WI38 (cell line): ENCODE measurements around the gene NR1D2.

ENCODE experiments used
- H3K4me3 ChIP-seq: 2 replicates; pipeline ENCODE4 v1.5.1; 2011; ENCODE audit warnings: low read depth, mild to moderate bottlenecking, control low read depth, low read length
- TF ChIP-seq, protein P1 (sequence below): IDR thresholded peaks from 2 replicates; pipeline ENCODE4 v1.5.1; 2012; ENCODE audit warnings: low read depth, mild to moderate bottlenecking, control low read depth, low read length

Gene NR1D2

DNA sequence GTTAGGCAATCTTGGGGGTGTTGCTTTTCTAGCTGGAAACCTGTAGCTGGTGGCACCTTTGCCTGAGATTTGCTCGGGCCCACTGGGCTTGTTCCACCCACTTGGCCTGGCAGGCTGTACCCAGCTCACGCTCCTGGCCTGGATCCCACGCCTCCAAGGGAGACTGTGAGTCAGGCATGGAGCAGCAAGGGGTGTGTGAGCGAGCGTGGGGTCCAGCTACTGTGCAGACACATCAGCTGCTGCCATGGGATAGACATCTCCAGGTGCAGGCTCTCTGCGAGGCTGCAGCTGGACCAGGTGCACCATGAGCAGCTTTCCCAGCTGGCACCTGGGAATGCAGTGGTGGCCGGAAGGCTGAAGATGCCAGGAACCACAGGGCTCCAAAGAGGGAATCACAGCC is 36.0 kb downstream of the NR1D2 start:
- no peak overlapping the region for H3K4me3 ChIP-seq
- TF ChIP-seq, protein P1, sequence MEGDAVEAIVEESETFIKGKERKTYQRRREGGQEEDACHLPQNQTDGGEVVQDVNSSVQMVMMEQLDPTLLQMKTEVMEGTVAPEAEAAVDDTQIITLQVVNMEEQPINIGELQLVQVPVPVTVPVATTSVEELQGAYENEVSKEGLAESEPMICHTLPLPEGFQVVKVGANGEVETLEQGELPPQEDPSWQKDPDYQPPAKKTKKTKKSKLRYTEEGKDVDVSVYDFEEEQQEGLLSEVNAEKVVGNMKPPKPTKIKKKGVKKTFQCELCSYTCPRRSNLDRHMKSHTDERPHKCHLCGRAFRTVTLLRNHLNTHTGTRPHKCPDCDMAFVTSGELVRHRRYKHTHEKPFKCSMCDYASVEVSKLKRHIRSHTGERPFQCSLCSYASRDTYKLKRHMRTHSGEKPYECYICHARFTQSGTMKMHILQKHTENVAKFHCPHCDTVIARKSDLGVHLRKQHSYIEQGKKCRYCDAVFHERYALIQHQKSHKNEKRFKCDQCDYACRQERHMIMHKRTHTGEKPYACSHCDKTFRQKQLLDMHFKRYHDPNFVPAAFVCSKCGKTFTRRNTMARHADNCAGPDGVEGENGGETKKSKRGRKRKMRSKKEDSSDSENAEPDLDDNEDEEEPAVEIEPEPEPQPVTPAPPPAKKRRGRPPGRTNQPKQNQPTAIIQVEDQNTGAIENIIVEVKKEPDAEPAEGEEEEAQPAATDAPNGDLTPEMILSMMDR: no peak

DNA sequence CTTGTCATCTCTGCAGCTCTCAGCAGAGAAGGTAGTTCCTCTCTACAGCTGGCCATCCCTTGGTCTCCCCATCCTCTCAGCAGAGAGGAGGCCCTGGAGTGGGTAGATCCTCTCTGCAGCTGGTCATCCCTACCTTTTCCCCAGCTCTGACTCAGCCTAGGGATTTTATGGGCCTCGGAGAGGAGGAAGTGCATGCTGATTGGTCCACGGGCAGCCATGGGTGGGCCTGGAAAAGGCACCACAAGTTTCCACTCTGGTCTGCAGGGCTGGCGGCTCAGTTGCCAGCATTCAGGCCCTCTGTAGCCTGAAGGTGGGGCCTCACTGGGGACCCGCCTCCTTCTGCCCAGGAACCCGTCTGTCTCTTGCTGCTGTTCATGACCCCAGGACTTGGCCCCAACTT is 36.9 kb downstream of the NR1D2 start:
- no peak overlapping the region for H3K4me3 ChIP-seq
- TF ChIP-seq, protein P1: no peak

DNA sequence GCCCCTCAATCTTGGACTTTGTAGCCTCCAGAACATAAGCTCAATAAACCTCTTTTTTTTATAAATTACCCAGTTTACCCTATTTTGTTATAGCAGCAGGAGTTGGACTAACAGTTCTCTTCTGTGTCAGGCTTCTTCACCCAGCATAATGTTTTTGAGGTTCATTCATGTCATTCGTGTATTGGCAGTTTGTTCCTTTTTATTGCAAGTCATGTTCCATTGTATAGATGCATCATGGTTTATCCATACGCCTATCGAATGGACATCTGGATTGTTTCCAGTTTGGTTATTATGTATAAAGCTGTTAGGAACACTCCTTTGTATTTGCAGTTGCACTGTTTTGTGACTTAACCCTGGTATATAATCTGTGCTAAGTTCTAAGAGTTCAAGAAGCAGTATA is 39.8 kb downstream of the NR1D2 start:
- TF ChIP-seq, protein P1: no peak
- no peak overlapping the region for H3K4me3 ChIP-seq

DNA sequence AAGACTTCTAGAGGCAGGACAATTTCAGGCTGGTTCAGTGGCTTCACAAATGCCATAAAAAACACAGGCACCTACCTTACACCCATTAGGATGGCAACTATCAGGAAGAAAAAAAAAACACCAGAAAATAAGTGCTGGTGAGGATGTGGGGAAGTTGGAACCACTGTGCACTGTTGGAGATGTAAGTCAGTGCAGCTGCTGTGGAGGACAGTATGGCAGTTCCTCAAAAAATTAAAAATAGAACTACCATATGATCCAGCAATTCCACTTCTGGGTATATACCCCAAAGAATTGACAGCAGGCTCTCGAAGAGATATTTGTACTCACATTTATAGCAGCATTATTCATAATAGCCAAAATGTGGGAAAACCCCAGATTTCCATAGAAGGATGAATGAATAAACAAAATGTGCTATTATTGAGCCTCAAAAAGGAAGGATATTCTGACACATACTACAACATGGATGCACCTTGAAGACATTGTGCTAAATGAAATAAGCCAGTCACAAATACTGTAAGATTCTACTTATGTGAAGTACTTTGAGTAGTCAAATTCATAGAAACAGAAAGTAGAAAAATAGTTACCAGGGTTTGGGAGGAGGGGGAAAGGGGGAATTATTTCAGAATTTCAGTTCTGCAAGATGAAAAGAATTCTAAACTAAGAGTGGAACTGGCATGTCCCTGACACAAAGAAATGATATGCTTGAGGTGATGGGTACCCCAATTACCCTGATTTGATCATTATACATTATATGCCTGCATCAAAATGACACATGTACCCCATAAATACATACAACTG is 40.9 kb downstream of the NR1D2 start:
- TF ChIP-seq, protein P1: no peak
- H3K4me3 ChIP-seq: no peak overlapping the region

DNA sequence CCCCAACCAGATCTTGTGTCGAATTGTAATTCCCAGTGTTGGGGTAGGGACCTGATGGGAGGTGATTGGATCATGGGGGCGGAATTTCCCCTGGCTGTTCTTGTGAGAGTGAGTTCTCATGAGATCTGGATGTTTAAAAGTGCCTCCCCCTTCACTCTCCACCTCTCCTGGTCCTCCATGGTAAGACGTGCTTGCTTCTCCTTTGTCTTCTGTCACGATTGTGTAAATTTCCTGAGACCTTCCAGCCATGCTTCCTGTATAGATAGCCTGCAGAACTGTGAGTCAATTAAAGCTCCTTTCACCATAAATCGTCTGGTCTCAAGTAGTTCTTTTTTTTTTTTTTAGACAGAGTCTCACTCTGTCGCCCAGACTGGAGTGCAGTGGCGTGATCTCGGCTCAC is 42.3 kb downstream of the NR1D2 start:
- no peak overlapping the region for H3K4me3 ChIP-seq
- TF ChIP-seq, protein P1: no peak

DNA sequence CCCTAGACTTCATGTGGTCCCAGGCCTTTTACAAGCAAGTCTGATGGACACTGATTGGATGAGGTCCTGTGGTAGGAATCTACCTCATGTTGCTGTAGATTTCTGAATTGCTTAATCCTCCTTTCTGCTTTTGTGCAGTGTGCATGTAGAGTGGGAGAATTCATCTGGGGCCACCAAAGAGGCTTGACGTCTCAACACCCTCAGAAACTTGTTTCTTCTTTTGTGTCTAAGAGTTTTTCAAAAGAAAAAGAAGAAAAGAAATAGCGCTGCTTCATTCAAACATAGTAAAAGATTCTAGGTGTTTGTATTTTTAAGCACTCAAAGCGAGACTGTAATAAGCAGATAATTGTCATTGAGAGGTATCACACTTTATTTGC is 46.2 kb downstream of the NR1D2 start:
- TF ChIP-seq, protein P1: no peak
- no peak overlapping the region for H3K4me3 ChIP-seq

DNA sequence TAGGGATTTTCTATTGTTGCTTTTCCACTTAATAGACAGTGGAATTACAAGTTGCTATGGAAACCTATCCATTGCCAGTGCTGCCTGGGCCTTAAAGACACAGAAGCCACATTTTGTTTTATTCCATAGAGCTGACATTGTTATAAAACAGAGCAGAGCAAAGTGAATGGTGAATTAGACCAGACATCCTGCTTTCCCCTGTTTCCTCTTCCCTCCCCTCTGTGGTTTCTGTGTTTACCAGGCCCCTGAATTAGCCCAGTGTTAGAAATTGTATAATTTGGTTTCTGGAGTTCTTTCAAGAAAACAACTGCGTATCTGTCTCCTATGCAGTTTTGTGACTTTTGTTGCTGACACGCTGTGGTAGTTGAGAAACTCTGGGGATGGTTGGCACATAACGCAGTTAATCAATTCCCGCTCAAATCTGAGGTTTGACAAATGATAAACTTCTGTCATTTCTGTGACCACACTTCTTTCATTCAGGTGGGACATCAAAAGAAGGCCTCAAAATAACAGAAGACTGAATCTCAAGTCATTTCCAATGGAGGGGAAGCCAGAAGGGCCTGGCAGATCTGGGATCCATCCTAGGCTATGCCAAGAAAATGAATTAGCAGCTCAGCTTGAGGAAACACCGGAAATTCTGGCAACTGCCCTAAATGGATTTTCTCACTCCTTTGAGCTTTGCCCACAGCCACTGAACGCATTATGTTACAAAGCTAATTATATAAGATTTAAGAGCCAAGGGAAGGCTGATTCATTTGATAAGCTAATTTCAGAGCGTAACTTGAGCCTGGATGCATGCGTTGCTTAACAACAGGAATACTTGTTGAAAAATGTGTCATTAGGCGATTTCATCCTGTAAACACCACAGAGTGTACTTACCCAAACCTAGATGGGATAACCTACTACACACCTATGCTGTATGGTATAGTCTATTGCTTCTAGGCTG is 46.9 kb downstream of the NR1D2 start:
- H3K4me3 ChIP-seq: no peak overlapping the region

More for the DNA sequence above, 46.9 kb downstream of the NR1D2 start:
- TF ChIP-seq, protein P1: no peak
